ENCODE measurements around the gene CHKA.

CHKA gene

GRCh38 chr11:68048681-68049508 is 72.3 kb downstream of the CHKA start:
- Histone ChIP-seq H3K4me3 (replicated peaks; ENCODE audit: low read depth, low read length) (no peak overlapping the region), H3K36me3 (ENCODE audit: control insufficient read depth, insufficient read depth, low read length) (peaks cover 69% of the 10 kb centered on the region), H3K27me3 (replicated peaks; ENCODE audit: control insufficient read depth, insufficient read depth, low read length) (no peaks in the 10 kb centered on the region)
- TF ChIP-seq, protein P1, sequence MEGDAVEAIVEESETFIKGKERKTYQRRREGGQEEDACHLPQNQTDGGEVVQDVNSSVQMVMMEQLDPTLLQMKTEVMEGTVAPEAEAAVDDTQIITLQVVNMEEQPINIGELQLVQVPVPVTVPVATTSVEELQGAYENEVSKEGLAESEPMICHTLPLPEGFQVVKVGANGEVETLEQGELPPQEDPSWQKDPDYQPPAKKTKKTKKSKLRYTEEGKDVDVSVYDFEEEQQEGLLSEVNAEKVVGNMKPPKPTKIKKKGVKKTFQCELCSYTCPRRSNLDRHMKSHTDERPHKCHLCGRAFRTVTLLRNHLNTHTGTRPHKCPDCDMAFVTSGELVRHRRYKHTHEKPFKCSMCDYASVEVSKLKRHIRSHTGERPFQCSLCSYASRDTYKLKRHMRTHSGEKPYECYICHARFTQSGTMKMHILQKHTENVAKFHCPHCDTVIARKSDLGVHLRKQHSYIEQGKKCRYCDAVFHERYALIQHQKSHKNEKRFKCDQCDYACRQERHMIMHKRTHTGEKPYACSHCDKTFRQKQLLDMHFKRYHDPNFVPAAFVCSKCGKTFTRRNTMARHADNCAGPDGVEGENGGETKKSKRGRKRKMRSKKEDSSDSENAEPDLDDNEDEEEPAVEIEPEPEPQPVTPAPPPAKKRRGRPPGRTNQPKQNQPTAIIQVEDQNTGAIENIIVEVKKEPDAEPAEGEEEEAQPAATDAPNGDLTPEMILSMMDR (IDR thresholded peaks at IDR 0.05; ENCODE audit: insufficient read depth, low read length, poor library complexity, severe bottlenecking): no peak
- DNase-seq (ENCODE audit: extremely low read depth, insufficient read length): no peak

- H3K27me3 ChIP-seq (replicated peaks; ENCODE audit: control insufficient read depth, insufficient read depth, low read length): no peaks in the 10 kb centered on the region
- peaks cover 74% of the 10 kb centered on the region for H3K36me3 ChIP-seq (ENCODE audit: control insufficient read depth, insufficient read depth, low read length)
- DNase-seq (ENCODE audit: extremely low read depth, insufficient read length): no peak
- H3K4me3 ChIP-seq (replicated peaks; ENCODE audit: low read depth, low read length): no peak overlapping the region
- TF ChIP-seq, protein P1 (IDR thresholded peaks at IDR 0.05; ENCODE audit: insufficient read depth, low read length, poor library complexity, severe bottlenecking): no peak
These were observed 73.5 kb downstream of the CHKA start for GRCh38 chr11:68047437-68048290.

DNA sequence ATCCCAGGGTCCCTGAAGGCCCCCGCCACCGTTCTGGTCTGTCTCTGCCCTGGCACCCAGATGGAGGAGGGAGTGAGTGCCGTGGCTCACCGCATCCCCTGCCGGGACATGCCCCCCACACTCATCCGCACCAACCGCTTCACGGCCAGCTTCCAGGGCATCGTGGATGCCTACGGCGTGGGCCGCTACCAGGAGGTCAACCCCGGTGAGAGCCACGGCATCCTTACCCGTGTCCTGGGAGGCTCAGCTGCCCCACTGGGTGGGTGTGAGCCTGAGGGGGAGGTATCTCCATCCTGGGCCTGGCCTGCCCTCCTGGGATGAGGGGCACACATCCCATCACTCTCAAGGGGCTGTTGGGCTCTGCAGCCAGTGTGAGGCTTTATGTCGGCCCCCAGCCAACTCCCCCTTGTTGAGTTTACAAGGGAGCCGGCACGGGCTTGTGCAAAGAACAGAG is 76.3 kb downstream of the CHKA start:
- peaks cover 62% of the 10 kb centered on the region for H3K36me3 ChIP-seq (ENCODE audit: control insufficient read depth, insufficient read depth, low read length)
- H3K27me3 ChIP-seq (replicated peaks; ENCODE audit: control insufficient read depth, insufficient read depth, low read length): no peaks in the 10 kb centered on the region

DNA sequence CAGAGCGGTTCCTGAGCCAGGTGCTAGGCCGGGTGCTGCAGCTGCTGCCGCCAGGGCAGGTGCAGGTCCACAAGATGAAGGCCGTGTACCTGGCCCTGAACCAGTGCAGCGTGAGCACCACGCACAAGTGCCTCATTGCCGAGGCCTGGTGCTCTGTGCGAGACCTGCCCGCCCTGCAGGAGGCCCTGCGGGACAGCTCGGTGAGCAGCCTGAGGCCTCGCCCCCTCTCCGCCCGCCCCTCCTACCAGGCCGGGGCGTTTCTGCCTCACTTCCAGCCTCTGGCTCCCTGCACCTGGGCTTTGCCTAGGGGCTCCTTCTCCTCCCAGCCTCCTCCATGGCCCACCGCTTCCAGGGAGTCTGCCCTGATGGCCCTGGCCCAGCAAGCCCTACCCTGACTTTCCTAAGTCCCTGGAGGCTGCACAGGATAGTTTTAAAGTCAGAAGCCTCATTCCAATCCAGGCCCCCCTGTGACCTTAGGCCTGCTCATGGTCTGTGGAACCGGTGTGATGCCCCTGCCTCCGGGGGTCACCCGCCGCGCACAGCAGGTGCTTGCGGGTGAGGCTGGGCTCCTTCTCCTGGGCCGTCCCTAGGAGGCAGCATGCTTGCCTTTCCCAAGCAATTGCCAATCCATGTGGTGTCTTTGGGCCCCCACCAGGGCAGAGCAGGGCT is 76.9 kb downstream of the CHKA start:
- H3K36me3 ChIP-seq (ENCODE audit: control insufficient read depth, insufficient read depth, low read length): peaks cover 56% of the 10 kb centered on the region
- H3K4me3 ChIP-seq (replicated peaks; ENCODE audit: low read depth, low read length): no peak overlapping the region
- no peak for DNase-seq (ENCODE audit: extremely low read depth, insufficient read length)
- no peaks in the 10 kb centered on the region for H3K27me3 ChIP-seq (replicated peaks; ENCODE audit: control insufficient read depth, insufficient read depth, low read length)
- TF ChIP-seq, protein P1 (IDR thresholded peaks at IDR 0.05; ENCODE audit: insufficient read depth, low read length, poor library complexity, severe bottlenecking): no peak

More for the DNA sequence above, 76.3 kb downstream of the CHKA start:
- no peak overlapping the region for H3K4me3 ChIP-seq (replicated peaks; ENCODE audit: low read depth, low read length)
- TF ChIP-seq, protein P1 (IDR thresholded peaks at IDR 0.05; ENCODE audit: insufficient read depth, low read length, poor library complexity, severe bottlenecking): no peak
- no peak for DNase-seq (ENCODE audit: extremely low read depth, insufficient read length)

DNA sequence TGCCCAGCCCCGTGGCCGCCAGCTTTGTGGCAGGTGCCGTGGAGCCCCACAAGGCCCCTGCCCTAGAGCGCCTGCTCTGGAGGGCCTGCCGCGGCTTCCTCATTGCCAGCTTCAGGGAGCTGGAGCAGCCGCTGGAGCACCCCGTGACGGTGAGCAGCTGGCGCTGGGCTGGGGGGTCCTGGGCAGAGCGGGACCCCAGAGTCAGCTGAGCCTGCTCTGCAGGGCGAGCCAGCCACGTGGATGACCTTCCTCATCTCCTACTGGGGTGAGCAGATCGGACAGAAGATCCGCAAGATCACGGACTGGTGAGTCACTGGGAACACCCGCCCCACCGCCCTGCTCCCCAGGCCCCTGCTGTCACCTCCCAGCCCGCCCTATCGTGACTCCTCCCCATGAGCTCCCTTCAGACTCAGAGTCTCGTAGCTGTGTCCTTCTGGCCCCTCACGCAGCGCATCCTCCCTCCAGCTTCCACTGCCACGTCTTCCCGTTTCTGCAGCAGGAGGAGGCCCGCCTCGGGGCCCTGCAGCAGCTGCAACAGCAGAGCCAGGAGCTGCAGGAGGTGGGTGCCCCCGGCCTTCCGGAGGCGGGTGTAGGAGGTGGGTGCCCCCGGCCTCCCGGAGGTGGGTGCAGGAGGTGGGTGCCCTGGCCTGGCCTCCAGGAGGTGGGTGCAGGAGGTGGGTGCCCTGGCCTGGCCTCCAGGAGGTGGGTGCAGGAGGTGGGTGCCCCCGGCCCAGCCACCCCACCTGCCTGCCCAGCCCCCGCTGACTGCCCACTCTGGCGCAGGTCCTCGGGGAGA is 77.6 kb downstream of the CHKA start:
- Histone ChIP-seq H3K27me3 (replicated peaks; ENCODE audit: control insufficient read depth, insufficient read depth, low read length) (no peaks in the 10 kb centered on the region), H3K36me3 (ENCODE audit: control insufficient read depth, insufficient read depth, low read length) (peaks cover 51% of the 10 kb centered on the region), H3K4me3 (replicated peaks; ENCODE audit: low read depth, low read length) (no peak overlapping the region)
- DNase-seq (ENCODE audit: extremely low read depth, insufficient read length): no peak
- TF ChIP-seq, protein P1 (IDR thresholded peaks at IDR 0.05; ENCODE audit: insufficient read depth, low read length, poor library complexity, severe bottlenecking): no peak
